Caco-2 (cell line): ENCODE data around the gene LCE1E. TPM values are rescaled to one million over a fixed set of nuclear protein-coding genes. Genes with fewer than 3 reads are reported as not detected.

Experiments used
- BruUV-seq: library from RNA; stranded (reverse); fragments of 400-500 nt; replicated peaks from 2 replicates; lab custom pipeline; 2021; lab: Mats Ljungman, UMichigan
- CTCF ChIA-PET: fragments of 300-600 bp; sonication (Branson Sonifier 250); formaldehyde crosslinking; loops from one replicate; lab custom pipeline; 2022; ENCODE audit warnings: antibody characterized with exemption; lab: Charles Lee
- POLR2A ChIA-PET: fragments of 300-600 bp; sonication (Branson Sonifier 250); formaldehyde crosslinking; loops from one replicate; lab custom pipeline; 2022; ENCODE audit warnings: antibody characterized with exemption; lab: Charles Lee
- DNase-seq, 2 experiments: peaks; one replicate each; pipeline versions ENCODE4 v3.0.0 to v3.0.0-alpha.2; 2020 to 2022
- H3K27me3 ChIP-seq: replicated peaks from 2 replicates; pipeline ENCODE4 v1.6.0; 2011; ENCODE audit warnings: low read length; ENCODE audit not compliant: control insufficient read depth, insufficient read depth
- H3K36me3 ChIP-seq: 2 replicates; pipeline ENCODE4 v1.5.1; 2011; ENCODE audit warnings: low read length; ENCODE audit not compliant: control insufficient read depth, insufficient read depth
- H3K4me1 ChIP-seq: fragments of 250-450 bp; sonication (Bioruptor Pico); 2 replicates; pipeline ENCODE4 v1.5.1; 2020; ENCODE audit warnings: mild to moderate bottlenecking
- H3K4me3 ChIP-seq: 2 replicates; pipeline ENCODE4 v1.5.1; 2011; ENCODE audit warnings: low read depth, mild to moderate bottlenecking, control low read depth, low read length
- H3K9me3 ChIP-seq: fragments of 250-450 bp; sonication (Bioruptor Pico); 2 replicates; pipeline ENCODE4 v1.5.1; 2020; ENCODE audit warnings: mild to moderate bottlenecking, moderate library complexity
- H3K27ac Mint-ChIP-seq: one replicate; pipeline ENCODE4 v1.8.0; 2022; ENCODE audit warnings: mixed read lengths; ENCODE audit not compliant: unreplicated experiment
- H3K27me3 Mint-ChIP-seq: one replicate; pipeline ENCODE4 v1.8.0; 2022; ENCODE audit warnings: mixed read lengths; ENCODE audit not compliant: insufficient read depth, unreplicated experiment
- H3K36me3 Mint-ChIP-seq: one replicate; pipeline ENCODE4 v1.8.0; 2022; ENCODE audit warnings: mild to moderate bottlenecking, mixed read lengths; ENCODE audit not compliant: insufficient read depth, unreplicated experiment
- H3K4me1 Mint-ChIP-seq: one replicate; pipeline ENCODE4 v1.8.0; 2022; ENCODE audit warnings: low read depth, mixed read lengths; ENCODE audit not compliant: unreplicated experiment
- H3K4me3 Mint-ChIP-seq: one replicate; pipeline ENCODE4 v1.8.0; 2022; ENCODE audit warnings: mild to moderate bottlenecking, moderate library complexity, mixed read lengths; ENCODE audit not compliant: unreplicated experiment
- H3K9me3 Mint-ChIP-seq: one replicate; pipeline ENCODE4 v1.8.0; 2022; ENCODE audit warnings: mixed read lengths; ENCODE audit not compliant: unreplicated experiment
- CTCF ChIP-seq, 2 experiments: fragments of 200-600 bp in 1 of 2; IDR thresholded peaks; 1 replicate in 1 of 2; 2 replicates in 1 of 2; pipeline versions ENCODE4 v1.5.1 to v1.8.0; 2011 to 2022; ENCODE audit warnings: antibody characterized with exemption in 1 of 2, control low read depth in 1 of 2, inconsistent platforms in 1 of 2, low read depth in 1 of 2, low read length in 1 of 2, mild to moderate bottlenecking in 1 of 2, moderate library complexity in 1 of 2; ENCODE audit not compliant: insufficient read depth in 1 of 2, severe bottlenecking in 1 of 2, unreplicated experiment in 1 of 2
- intact Hi-C: fragments of 100-400 bp; cut with micrococcal nuclease; formaldehyde crosslinking; loops from one replicate; pipeline ENCODE4 v1.10.0; 2022; ENCODE audit not compliant: unreplicated experiment
- total RNA-seq: library from RNA; stranded (reverse); gene quantifications from 2 replicates; pipeline ENCODE4 v1.2.3, GENCODE V29; 2022

The LCE1E gene
- total RNA-seq, 1 experiment from 2014 or later: not detected

GRCh38 chr1:152758636-152759035, 27.4 kb upstream of the LCE1E start:
- TF ChIP-seq CTCF (IDR thresholded peaks at IDR 0.05; ENCODE audit: insufficient read depth in 1 of 2, low read depth in 1 of 2, low read length in 1 of 2, severe bottlenecking in 1 of 2, unreplicated experiment in 1 of 2): no peak
- Histone ChIP-seq H3K4me1 (no peaks in the 10 kb centered on the region), H3K27me3 (no peaks in the 10 kb centered on the region), H3K9me3 (no peaks in the 10 kb centered on the region), H3K36me3 (no peaks in the 10 kb centered on the region), H3K4me3 (no peak overlapping the region)
- POLR2A ChIA-PET: no interaction called here
- Mint-ChIP-seq H3K9me3 (no peaks in the 10 kb centered on the region), H3K36me3 (no peaks in the 10 kb centered on the region), H3K4me3 (no peak overlapping the region), H3K27ac (no peak overlapping the region), H3K4me1 (no peaks in the 10 kb centered on the region), H3K27me3 (peaks cover 16% of the 10 kb centered on the region)
- DNase-seq: no peak
- intact Hi-C loops: no loop called here
- no TSS peak for BruUV-seq
- CTCF ChIA-PET: no interaction called here

GRCh38 chr1:152759453-152760173, 26.4 kb upstream of the LCE1E start:
- intact Hi-C loops: no loop called here
- Histone ChIP-seq H3K4me3 (no peak overlapping the region), H3K36me3 (no peaks in the 10 kb centered on the region), H3K4me1 (no peaks in the 10 kb centered on the region), H3K9me3 (no peaks in the 10 kb centered on the region), H3K27me3 (no peaks in the 10 kb centered on the region)
- TF ChIP-seq CTCF (IDR thresholded peaks at IDR 0.05; ENCODE audit: insufficient read depth in 1 of 2, low read depth in 1 of 2, low read length in 1 of 2, severe bottlenecking in 1 of 2, unreplicated experiment in 1 of 2): no peak
- ChIA-PET CTCF (no interaction called here), POLR2A (no interaction called here)
- Mint-ChIP-seq H3K9me3 (no peaks in the 10 kb centered on the region), H3K4me1 (no peaks in the 10 kb centered on the region), H3K36me3 (no peaks in the 10 kb centered on the region), H3K27me3 (peaks cover 16% of the 10 kb centered on the region), H3K27ac (no peak overlapping the region), H3K4me3 (no peak overlapping the region)
- BruUV-seq: no TSS peak
- DNase-seq: no peak

GRCh38 chr1:152760551-152761190, 25.4 kb upstream of the LCE1E start:
- CTCF ChIA-PET: no interaction called here
- Histone ChIP-seq H3K9me3 (no peaks in the 10 kb centered on the region), H3K4me3 (no peak overlapping the region), H3K4me1 (no peaks in the 10 kb centered on the region), H3K36me3 (no peaks in the 10 kb centered on the region), H3K27me3 (no peaks in the 10 kb centered on the region)
- no peaks in the 10 kb centered on the region for H3K9me3 Mint-ChIP-seq
- no peak for TF ChIP-seq CTCF (IDR thresholded peaks at IDR 0.05; ENCODE audit: insufficient read depth in 1 of 2, low read depth in 1 of 2, low read length in 1 of 2, severe bottlenecking in 1 of 2, unreplicated experiment in 1 of 2)
- BruUV-seq: no TSS peak
- H3K4me1 Mint-ChIP-seq: no peaks in the 10 kb centered on the region
- H3K36me3 Mint-ChIP-seq: no peaks in the 10 kb centered on the region
- POLR2A ChIA-PET: no interaction called here
- H3K27me3 Mint-ChIP-seq: peaks cover 16% of the 10 kb centered on the region
- intact Hi-C loops: no loop called here
- no peak overlapping the region for H3K4me3 Mint-ChIP-seq
- H3K27ac Mint-ChIP-seq: no peak overlapping the region
- no peak for DNase-seq
